ENCODE results near the gene RAP1A.
"Not testable (repeated sequence)": the region's sequence is repeated elsewhere in the genome, so short reads cannot be mapped to it uniquely, and the experiment has no call there.

The RAP1A gene

DNA sequence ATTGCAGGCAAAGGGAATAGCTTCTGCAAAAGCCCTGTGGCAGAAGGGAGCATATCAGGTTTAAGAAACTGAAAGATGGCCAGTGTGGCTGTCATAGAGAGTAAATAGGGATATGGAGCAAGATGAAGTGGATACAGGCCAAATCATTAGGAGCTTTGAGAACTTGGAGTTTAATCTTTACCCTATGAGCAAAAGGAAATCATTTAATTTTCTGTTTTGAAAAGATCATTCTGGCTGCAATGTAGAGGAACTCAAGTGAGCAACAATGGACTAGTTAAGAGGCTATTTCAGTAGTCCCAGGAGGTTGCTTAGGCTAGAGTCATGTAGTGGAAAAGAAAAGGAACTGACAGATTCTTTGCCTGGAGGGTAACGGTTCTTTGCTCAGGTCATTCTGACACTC is 47.2 kb downstream of the RAP1A start:
- peak; percentile 51 for DNase-seq (ENCODE audit: low read depth)
- no peak overlapping the region for H3K4me3 ChIP-seq (ENCODE audit: low read depth, low read length)
- TF ChIP-seq MYC (IDR thresholded peaks at IDR 0.05; ENCODE audit: low read depth, low read length) (no peak), POLR2A (IDR thresholded peaks at IDR 0.05; ENCODE audit: extremely low read depth, insufficient read length) (no peak)
- TF ChIP-seq, protein P1, sequence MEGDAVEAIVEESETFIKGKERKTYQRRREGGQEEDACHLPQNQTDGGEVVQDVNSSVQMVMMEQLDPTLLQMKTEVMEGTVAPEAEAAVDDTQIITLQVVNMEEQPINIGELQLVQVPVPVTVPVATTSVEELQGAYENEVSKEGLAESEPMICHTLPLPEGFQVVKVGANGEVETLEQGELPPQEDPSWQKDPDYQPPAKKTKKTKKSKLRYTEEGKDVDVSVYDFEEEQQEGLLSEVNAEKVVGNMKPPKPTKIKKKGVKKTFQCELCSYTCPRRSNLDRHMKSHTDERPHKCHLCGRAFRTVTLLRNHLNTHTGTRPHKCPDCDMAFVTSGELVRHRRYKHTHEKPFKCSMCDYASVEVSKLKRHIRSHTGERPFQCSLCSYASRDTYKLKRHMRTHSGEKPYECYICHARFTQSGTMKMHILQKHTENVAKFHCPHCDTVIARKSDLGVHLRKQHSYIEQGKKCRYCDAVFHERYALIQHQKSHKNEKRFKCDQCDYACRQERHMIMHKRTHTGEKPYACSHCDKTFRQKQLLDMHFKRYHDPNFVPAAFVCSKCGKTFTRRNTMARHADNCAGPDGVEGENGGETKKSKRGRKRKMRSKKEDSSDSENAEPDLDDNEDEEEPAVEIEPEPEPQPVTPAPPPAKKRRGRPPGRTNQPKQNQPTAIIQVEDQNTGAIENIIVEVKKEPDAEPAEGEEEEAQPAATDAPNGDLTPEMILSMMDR (IDR thresholded peaks at IDR 0.05; ENCODE audit: low read depth, low read length) = no peak
- TF ChIP-seq, protein P2, sequence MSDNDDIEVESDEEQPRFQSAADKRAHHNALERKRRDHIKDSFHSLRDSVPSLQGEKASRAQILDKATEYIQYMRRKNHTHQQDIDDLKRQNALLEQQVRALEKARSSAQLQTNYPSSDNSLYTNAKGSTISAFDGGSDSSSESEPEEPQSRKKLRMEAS (IDR thresholded peaks at IDR 0.05; ENCODE audit: low read depth, low read length) = no peak

DNA sequence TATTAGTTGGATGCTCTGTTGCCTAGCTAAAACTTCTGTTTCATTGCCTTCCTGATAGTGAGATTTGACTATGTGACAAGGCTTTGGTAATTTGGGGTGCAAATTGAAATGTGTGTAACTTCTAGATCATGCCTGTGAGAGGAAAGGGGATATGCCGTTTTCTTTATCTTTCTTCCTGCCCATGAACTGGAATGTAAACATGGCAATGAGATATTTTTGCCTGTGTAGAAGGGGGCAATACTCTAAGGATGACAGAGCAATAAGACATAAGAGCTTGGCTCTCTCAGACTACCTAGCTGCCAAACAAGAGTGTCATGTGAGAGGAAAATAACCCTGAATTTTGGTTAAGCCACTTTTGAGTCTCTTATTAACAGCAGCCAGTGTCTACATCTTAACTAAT is 49.7 kb downstream of the RAP1A start:
- no peak overlapping the region for H3K4me3 ChIP-seq (ENCODE audit: low read depth, low read length)
- TF ChIP-seq MYC (IDR thresholded peaks at IDR 0.05; ENCODE audit: low read depth, low read length) = no peak
- TF ChIP-seq, protein P1 (IDR thresholded peaks at IDR 0.05; ENCODE audit: low read depth, low read length) = no peak
- TF ChIP-seq, protein P2 (IDR thresholded peaks at IDR 0.05; ENCODE audit: low read depth, low read length) = no peak
- TF ChIP-seq POLR2A (IDR thresholded peaks at IDR 0.05; ENCODE audit: extremely low read depth, insufficient read length) = no peak
- DNase-seq (ENCODE audit: low read depth) = no peak

DNA sequence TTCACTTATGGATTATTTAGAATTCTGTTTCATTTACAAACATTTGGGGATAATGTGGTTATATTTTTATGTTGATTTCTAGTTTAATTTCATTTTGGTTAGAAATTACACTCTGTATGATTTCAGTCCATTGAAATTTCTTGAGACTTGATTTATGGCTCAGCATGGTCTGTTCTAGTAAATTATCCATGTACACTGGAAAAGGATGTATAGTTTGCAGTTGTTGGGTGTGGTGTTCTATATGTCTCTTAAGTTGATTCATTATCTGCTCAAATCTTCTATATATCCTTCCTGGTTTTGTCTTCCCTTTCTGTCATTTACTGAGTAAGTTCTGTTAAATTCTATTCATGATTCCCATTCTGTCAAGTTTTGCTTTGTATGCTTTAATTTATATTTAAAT is 52.3 kb downstream of the RAP1A start:
- H3K4me3 ChIP-seq (ENCODE audit: low read depth, low read length) = no peak overlapping the region
- TF ChIP-seq POLR2A (IDR thresholded peaks at IDR 0.05; ENCODE audit: extremely low read depth, insufficient read length) (no peak), MYC (IDR thresholded peaks at IDR 0.05; ENCODE audit: low read depth, low read length) (no peak)
- TF ChIP-seq, protein P2 (IDR thresholded peaks at IDR 0.05; ENCODE audit: low read depth, low read length) = no peak
- TF ChIP-seq, protein P1 (IDR thresholded peaks at IDR 0.05; ENCODE audit: low read depth, low read length) = no peak
- no peak for DNase-seq (ENCODE audit: low read depth)

DNA sequence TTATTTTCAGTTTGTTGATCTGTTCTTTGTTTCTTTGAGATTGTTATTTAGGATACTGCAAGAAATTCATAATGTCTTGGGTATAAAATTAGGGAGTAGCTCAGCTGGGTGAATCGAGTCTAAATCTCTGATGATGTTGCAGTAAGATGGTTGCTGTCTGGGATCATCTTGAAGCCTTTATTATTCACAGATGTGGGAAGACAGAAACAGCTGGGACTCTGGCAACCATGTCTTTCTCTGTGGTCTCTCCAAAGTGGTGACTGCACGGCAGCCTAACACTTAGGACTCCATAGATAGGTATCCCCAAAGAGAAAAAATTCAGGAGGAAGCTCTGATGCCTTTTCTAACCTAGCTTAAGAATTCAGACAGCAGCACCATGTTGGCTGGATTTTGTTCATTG is 52.7 kb downstream of the RAP1A start:
- TF ChIP-seq POLR2A (IDR thresholded peaks at IDR 0.05; ENCODE audit: extremely low read depth, insufficient read length) (no peak), MYC (IDR thresholded peaks at IDR 0.05; ENCODE audit: low read depth, low read length) (no peak)
- TF ChIP-seq, protein P2 (IDR thresholded peaks at IDR 0.05; ENCODE audit: low read depth, low read length) = no peak
- TF ChIP-seq, protein P1 (IDR thresholded peaks at IDR 0.05; ENCODE audit: low read depth, low read length) = no peak
- no peak overlapping the region for H3K4me3 ChIP-seq (ENCODE audit: low read depth, low read length)
- DNase-seq (ENCODE audit: low read depth) = no peak

DNA sequence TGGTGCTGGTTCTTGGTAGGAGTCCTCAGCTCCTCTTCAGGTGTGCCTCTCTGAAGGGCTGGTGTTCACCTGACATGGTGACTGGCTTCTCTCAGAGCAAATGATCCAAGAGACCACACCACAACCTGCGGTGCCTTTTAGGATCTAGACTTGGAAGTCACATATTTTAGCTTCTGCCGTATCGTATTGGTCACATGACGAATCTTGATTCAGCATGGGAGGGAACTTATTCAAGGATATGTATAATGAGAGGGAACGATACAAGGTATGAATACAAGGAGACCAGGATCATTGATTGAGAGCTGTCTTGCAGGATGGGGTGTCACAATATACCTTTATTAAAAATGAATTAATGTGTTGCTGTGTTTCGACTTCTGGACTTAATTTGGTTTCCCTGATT is 58.0 kb downstream of the RAP1A start:
- TF ChIP-seq POLR2A (IDR thresholded peaks at IDR 0.05; ENCODE audit: extremely low read depth, insufficient read length) (no peak), MYC (IDR thresholded peaks at IDR 0.05; ENCODE audit: low read depth, low read length) (no peak)
- TF ChIP-seq, protein P1 (IDR thresholded peaks at IDR 0.05; ENCODE audit: low read depth, low read length) = no peak
- TF ChIP-seq, protein P2 (IDR thresholded peaks at IDR 0.05; ENCODE audit: low read depth, low read length) = no peak
- no peak for DNase-seq (ENCODE audit: low read depth)
- H3K4me3 ChIP-seq (ENCODE audit: low read depth, low read length) = no peak overlapping the region

DNA sequence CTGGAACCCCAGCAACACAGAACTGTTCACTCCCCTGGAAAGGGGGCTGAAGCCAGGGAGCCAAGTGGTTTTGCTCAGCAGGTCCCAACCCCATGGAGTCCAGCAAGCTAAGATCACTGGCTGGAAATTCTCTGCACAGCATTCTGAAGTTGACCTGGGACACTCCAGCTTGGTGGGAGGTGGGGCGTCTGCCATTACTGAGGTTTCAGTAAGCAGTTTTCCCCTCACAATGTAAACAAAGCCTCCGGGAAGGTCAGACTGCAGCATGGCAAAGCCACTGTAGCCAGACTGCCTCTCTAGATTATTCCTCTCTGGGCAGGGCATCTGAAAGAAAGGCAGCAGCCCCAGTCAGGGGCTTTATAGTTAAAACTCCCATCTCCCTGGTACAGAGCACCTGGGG is 60.0 kb downstream of the RAP1A start:
- no peak for TF ChIP-seq MYC (IDR thresholded peaks at IDR 0.05; ENCODE audit: low read depth, low read length)
- TF ChIP-seq, protein P2 (IDR thresholded peaks at IDR 0.05; ENCODE audit: low read depth, low read length) = no peak
- no peak for TF ChIP-seq POLR2A (IDR thresholded peaks at IDR 0.05; ENCODE audit: extremely low read depth, insufficient read length)
- TF ChIP-seq, protein P1 (IDR thresholded peaks at IDR 0.05; ENCODE audit: low read depth, low read length) = no peak
- DNase-seq (ENCODE audit: low read depth) = no peak
- no peak overlapping the region for H3K4me3 ChIP-seq (ENCODE audit: low read depth, low read length)

DNA sequence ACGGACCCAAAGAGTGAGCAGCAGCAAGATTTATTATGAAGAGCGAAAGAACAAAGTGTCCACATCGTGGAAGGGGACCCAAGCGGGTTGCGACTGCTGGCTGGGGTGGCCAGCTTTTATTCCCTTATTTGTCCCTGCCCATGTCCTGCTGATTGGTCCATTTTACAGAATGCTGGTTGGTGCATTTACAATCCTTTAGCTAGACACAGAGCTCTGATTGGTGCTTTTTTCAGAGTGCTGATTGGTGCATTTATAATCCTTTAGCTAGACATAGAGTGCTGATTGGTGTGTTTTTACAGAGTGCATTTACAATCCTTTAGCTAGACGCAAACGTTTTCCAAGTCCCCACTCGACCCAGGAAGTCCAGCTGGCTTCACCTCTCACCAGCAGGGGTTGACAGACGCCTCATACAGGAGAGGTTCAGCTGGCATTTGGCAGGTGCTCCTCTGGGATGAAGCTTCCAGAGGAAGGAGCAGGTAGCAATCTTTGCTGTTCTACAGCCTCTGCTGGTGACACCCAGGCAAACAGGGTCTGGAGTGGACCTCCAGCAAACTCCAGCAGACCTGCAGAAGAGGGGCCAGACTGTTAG is 60.7 kb downstream of the RAP1A start:
- not testable (repeated sequence) for H3K4me3 ChIP-seq (ENCODE audit: low read depth, low read length); DNase-seq (ENCODE audit: low read depth)

All from NB4 (cell line).